Endothelial cell of umbilical vein (primary cell): Measurements from ENCODE around the gene ULK4. TPM values are rescaled to one million over a fixed set of nuclear protein-coding genes. Genes with fewer than 3 reads are reported as not detected.
"Not testable (repeated sequence)": the region's sequence is repeated elsewhere in the genome, so short reads cannot be mapped to it uniquely, and the experiment has no call there.

Source experiments
- BruUV-seq: library from RNA; stranded (reverse); fragments of 400-500 nt; replicated peaks from 2 replicates; lab custom pipeline; 2021; lab: Mats Ljungman, UMichigan
- CTCF ChIA-PET: fragments of 300-600, 350-600 bp; sonication (Branson Sonifier 250); formaldehyde crosslinking; loops from one replicate; lab custom pipeline; 2021; ENCODE audit warnings: antibody characterized with exemption, inconsistent platforms; lab: Charles Lee
- POLR2A ChIA-PET: fragments of 300-600, 350-600 bp; sonication (Branson Sonifier 250); formaldehyde crosslinking; loops from one replicate; lab custom pipeline; 2021; ENCODE audit warnings: antibody characterized with exemption, inconsistent platforms; lab: Charles Lee
- DNase-seq: peaks from one replicate; pipeline ENCODE4 v3.0.0-alpha.2; 2011; ENCODE audit warnings: low read depth, low spot score
- FAIRE-seq: peaks from 2 replicates; lab custom pipeline; 2011; peaks lifted over from hg19 to GRCh38; lab: Jason Lieb, UNC
- H2AFZ ChIP-seq: 2 replicates; pipeline ENCODE4 v1.6.0; 2012; ENCODE audit warnings: low read depth, low read length, control low read depth, inconsistent platforms
- H3K27ac ChIP-seq: 2 replicates; pipeline ENCODE4 v1.5.1; 2011; ENCODE audit warnings: low read depth, mild to moderate bottlenecking, control low read depth, low read length, moderate library complexity; ENCODE audit not compliant: insufficient read depth
- H3K27me3 ChIP-seq, 2 experiments: 2 replicates each; pipeline versions ENCODE4 v1.6.0 to v1.6.1; 2011; ENCODE audit warnings: low read length in 2 of 2, mixed read lengths in 1 of 2; ENCODE audit not compliant: control insufficient read depth in 2 of 2, insufficient read depth in 2 of 2
- H3K36me3 ChIP-seq, 2 experiments: 2 replicates in 1 of 2; 3 replicates in 1 of 2; pipeline ENCODE4 v1.5.1; 2011; ENCODE audit warnings: low read length in 2 of 2, mild to moderate bottlenecking in 1 of 2, moderate library complexity in 1 of 2; ENCODE audit not compliant: control insufficient read depth in 2 of 2, insufficient read depth in 2 of 2; ENCODE audit errors: extremely low read depth in 1 of 2
- H3K4me1 ChIP-seq: 3 replicates; pipeline ENCODE4 v1.5.1; 2011; ENCODE audit warnings: mild to moderate bottlenecking, low read length; ENCODE audit not compliant: control insufficient read depth, insufficient read depth; ENCODE audit errors: extremely low read depth
- H3K4me2 ChIP-seq: 2 replicates; pipeline ENCODE4 v1.6.1; 2011; ENCODE audit warnings: low read length, control low read depth, mixed read lengths; ENCODE audit not compliant: insufficient read depth
- H3K4me3 ChIP-seq, 3 experiments: fragments of 200-600 bp in 1 of 3; sonication (generic), shearing (Covaris generic) in 1 of 3; replicated peaks in 1 of 3; 2 replicates each; pipeline ENCODE4 v1.5.1; 2011 to 2016; ENCODE audit warnings: control low read depth in 3 of 3, low read length in 3 of 3, mild to moderate bottlenecking in 2 of 3, inconsistent platforms in 1 of 3, low read depth in 1 of 3, moderate library complexity in 1 of 3; ENCODE audit not compliant: insufficient read depth in 1 of 3
- H3K79me2 ChIP-seq: 2 replicates; pipeline ENCODE4 v1.6.0; 2012; ENCODE audit warnings: low read length, inconsistent platforms; ENCODE audit not compliant: control insufficient read depth, insufficient read depth
- H3K9ac ChIP-seq: replicated peaks from 2 replicates; pipeline ENCODE3; 2011; ENCODE audit warnings: low read length, control low read depth; ENCODE audit not compliant: insufficient read depth; ENCODE audit errors: extremely low read depth
- H3K9me1 ChIP-seq: replicated peaks from 3 replicates; pipeline ENCODE4 v1.6.0; 2011; ENCODE audit warnings: mild to moderate bottlenecking, low read length; ENCODE audit not compliant: control insufficient read depth, insufficient read depth; ENCODE audit errors: extremely low read depth
- H3K9me3 ChIP-seq: replicated peaks from 2 replicates; pipeline ENCODE4 v1.5.1; 2012; ENCODE audit warnings: low read length, inconsistent platforms; ENCODE audit not compliant: control insufficient read depth, insufficient read depth
- H4K20me1 ChIP-seq: replicated peaks from 2 replicates; pipeline ENCODE3; 2011; ENCODE audit warnings: mild to moderate bottlenecking, low read length; ENCODE audit not compliant: control insufficient read depth, insufficient read depth; ENCODE audit errors: extremely low read depth
- CTCF ChIP-seq, 2 donors: IDR thresholded peaks; 1 replicate in 1 of 2; 2 replicates in 1 of 2; pipeline ENCODE4 v1.5.1; 2011; ENCODE audit warnings: low read length in 2 of 2, mild to moderate bottlenecking in 2 of 2, moderate library complexity in 2 of 2, control low read depth in 1 of 2, inconsistent platforms in 1 of 2, low read depth in 1 of 2; ENCODE audit not compliant: insufficient read depth in 1 of 2; ENCODE audit errors: extremely low read depth in 1 of 2
- EZH2 ChIP-seq: IDR thresholded peaks from 2 replicates; pipeline ENCODE4 v1.6.1; 2012; ENCODE audit warnings: borderline replicate concordance, low read depth, mild to moderate bottlenecking, moderate library complexity, low read length, inconsistent platforms; ENCODE audit not compliant: severe bottlenecking
- FOS ChIP-seq: IDR thresholded peaks from 2 replicates; pipeline ENCODE4 v1.6.1; 2011; ENCODE audit warnings: mild to moderate bottlenecking, low read length, moderate library complexity, borderline replicate concordance; ENCODE audit not compliant: insufficient read depth
- GATA2 ChIP-seq: IDR thresholded peaks from 2 replicates; pipeline ENCODE4 v1.7.0; 2011; ENCODE audit warnings: low read depth, mild to moderate bottlenecking, moderate library complexity, mixed read lengths, low read length; ENCODE audit not compliant: insufficient read length, insufficient read depth
- MYC ChIP-seq: IDR thresholded peaks from one replicate; pipeline ENCODE4 v1.6.1; 2011; ENCODE audit warnings: mild to moderate bottlenecking, low read depth, low read length
- POLR2A ChIP-seq: IDR thresholded peaks from 2 replicates; pipeline ENCODE4 v1.6.1; 2012; ENCODE audit warnings: low read depth, mild to moderate bottlenecking, control low read depth, low read length
- POLR2AphosphoS5 ChIP-seq: IDR thresholded peaks from 2 replicates; pipeline ENCODE4 v1.6.1; 2012; ENCODE audit warnings: low read depth, mild to moderate bottlenecking, control low read depth, low read length, moderate library complexity; ENCODE audit not compliant: insufficient read depth
- dilution Hi-C: fragments of 300-500 bp; cut with MboI; formaldehyde crosslinking; loops from one replicate; pipeline ENCODE4 v1.15.0; 2019; ENCODE audit warnings: low sequenced_read_pairs; ENCODE audit not compliant: extremely low pct_ligation_motif_present
- intact Hi-C: fragments of 100-400 bp; cut with micrococcal nuclease; formaldehyde crosslinking; loops from one replicate; pipeline ENCODE4 v1.10.0; 2022
- polyA plus RNA-seq, 4 experiments: library from polyadenylated mRNA; depleted of rRNA in 3 of 4; stranded (reverse) in 3 of 4; unstranded in 1 of 4; fragments of >200 nt; gene quantifications; 2 replicates each; pipeline versions ENCODE4 v1.2.1 to v1.2.3, GENCODE V29; 2011 to 2012; ENCODE audit warnings: missing spikeins in 1 of 4
- total RNA-seq: library from RNA; stranded (reverse); gene quantifications from 2 replicates; pipeline ENCODE4 v1.2.3, GENCODE V29; 2021
- TF ChIP-seq, protein P1 (sequence below): IDR thresholded peaks from 2 replicates; pipeline ENCODE4 v1.6.1; 2011; ENCODE audit not compliant: insufficient read depth, insufficient read length

Gene ULK4
- total and polyA plus RNA-seq, 2 donors (not counting 3 experiments of a cell fraction or from before 2014, with no cell fraction given), result 3.3 to 16.0 TPM

DNA sequence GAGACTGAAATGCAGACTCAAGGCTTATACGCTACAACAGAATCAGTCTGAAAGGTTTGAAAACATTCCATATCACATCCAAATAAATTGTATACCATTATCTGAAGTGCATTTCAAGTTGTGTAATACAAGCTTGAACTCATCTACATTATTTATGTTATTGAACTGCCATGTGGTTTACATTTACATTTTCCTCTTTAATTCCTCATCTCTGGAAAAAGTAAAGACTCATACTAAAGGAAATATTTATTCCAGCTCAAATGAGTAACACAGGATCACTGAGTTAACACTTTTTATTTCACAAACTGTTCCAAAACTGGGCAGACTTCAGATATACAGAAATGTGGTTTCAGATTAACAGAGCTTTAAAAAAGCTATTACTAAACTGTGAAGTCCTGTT is 282.5 kb downstream of the ULK4 start:
- H3K9me1 ChIP-seq, result no peaks in the 10 kb centered on the region
- no peaks in the 10 kb centered on the region for H3K9me3 ChIP-seq
- no peaks in the 10 kb centered on the region for H3K36me3 ChIP-seq
- intact Hi-C loops (no loop called here), dilution Hi-C loops (no loop called here)
- no peaks in the 10 kb centered on the region for H3K4me1 ChIP-seq
- FAIRE-seq (no peak), DNase-seq (no peak)
- H3K27ac ChIP-seq, result no peak overlapping the region
- H2AFZ ChIP-seq, result no peak overlapping the region
- ChIA-PET CTCF (no interaction called here), POLR2A (no interaction called here)
- H3K79me2 ChIP-seq, result no peaks in the 10 kb centered on the region
- no peak overlapping the region for H3K9ac ChIP-seq
- TF ChIP-seq POLR2A (no peak), FOS (no peak), EZH2 (no peak), POLR2AphosphoS5 (no peak), MYC (no peak), GATA2 (no peak), CTCF (IDR thresholded peaks at IDR 0.05; ENCODE audit: extremely low read depth in 1 of 2, insufficient read depth in 1 of 2, low read depth in 1 of 2, low read length in 2 of 2) (no peak)
- TF ChIP-seq, protein P1, sequence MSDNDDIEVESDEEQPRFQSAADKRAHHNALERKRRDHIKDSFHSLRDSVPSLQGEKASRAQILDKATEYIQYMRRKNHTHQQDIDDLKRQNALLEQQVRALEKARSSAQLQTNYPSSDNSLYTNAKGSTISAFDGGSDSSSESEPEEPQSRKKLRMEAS, result no peak
- H3K27me3 ChIP-seq, result no peaks in the 10 kb centered on the region
- no peaks in the 10 kb centered on the region for H4K20me1 ChIP-seq
- no TSS peak for BruUV-seq
- H3K4me2 ChIP-seq, result no peak overlapping the region
- no peak overlapping the region for H3K4me3 ChIP-seq

- BruUV-seq, FAIRE-seq, H3K79me2 ChIP-seq, H3K27me3 ChIP-seq, H3K4me2 ChIP-seq, H3K4me1 ChIP-seq, intact Hi-C loops, H3K9me3 ChIP-seq, dilution Hi-C loops, H3K4me3 ChIP-seq, H4K20me1 ChIP-seq, H3K9ac ChIP-seq, H3K36me3 ChIP-seq, CTCF ChIA-PET, H3K27ac ChIP-seq, DNase-seq, H2AFZ ChIP-seq, POLR2A ChIA-PET, H3K9me1 ChIP-seq: not testable (repeated sequence)
These were observed 286.8 kb downstream of the ULK4 start for GRCh38 chr3:41675102-41675501.
